GM12865 (cell line): ENCODE results near the gene GCSAML.

ENCODE experiments used
- DNase-seq: peaks from one replicate; pipeline ENCODE4 v3.0.0; 2010; ENCODE audit warnings: low read depth
- H3K4me3 ChIP-seq: 2 replicates; pipeline ENCODE4 v1.5.1; 2011; ENCODE audit warnings: mild to moderate bottlenecking, low read depth, low read length, control low read depth
- TF ChIP-seq, protein P1 (sequence below): IDR thresholded peaks from 2 replicates; pipeline ENCODE4 v1.5.1; 2011; ENCODE audit warnings: low read length, control low read depth, low read depth, inconsistent platforms; ENCODE audit not compliant: insufficient read depth; ENCODE audit errors: missing control alignments

Gene GCSAML

GRCh38 chr1:247529771-247530355 lies 19.1 kb upstream of the GCSAML start:
- H3K4me3 ChIP-seq, result no peak overlapping the region
- DNase-seq, result no peak
- TF ChIP-seq, protein P1, sequence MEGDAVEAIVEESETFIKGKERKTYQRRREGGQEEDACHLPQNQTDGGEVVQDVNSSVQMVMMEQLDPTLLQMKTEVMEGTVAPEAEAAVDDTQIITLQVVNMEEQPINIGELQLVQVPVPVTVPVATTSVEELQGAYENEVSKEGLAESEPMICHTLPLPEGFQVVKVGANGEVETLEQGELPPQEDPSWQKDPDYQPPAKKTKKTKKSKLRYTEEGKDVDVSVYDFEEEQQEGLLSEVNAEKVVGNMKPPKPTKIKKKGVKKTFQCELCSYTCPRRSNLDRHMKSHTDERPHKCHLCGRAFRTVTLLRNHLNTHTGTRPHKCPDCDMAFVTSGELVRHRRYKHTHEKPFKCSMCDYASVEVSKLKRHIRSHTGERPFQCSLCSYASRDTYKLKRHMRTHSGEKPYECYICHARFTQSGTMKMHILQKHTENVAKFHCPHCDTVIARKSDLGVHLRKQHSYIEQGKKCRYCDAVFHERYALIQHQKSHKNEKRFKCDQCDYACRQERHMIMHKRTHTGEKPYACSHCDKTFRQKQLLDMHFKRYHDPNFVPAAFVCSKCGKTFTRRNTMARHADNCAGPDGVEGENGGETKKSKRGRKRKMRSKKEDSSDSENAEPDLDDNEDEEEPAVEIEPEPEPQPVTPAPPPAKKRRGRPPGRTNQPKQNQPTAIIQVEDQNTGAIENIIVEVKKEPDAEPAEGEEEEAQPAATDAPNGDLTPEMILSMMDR, result no peak

DNA sequence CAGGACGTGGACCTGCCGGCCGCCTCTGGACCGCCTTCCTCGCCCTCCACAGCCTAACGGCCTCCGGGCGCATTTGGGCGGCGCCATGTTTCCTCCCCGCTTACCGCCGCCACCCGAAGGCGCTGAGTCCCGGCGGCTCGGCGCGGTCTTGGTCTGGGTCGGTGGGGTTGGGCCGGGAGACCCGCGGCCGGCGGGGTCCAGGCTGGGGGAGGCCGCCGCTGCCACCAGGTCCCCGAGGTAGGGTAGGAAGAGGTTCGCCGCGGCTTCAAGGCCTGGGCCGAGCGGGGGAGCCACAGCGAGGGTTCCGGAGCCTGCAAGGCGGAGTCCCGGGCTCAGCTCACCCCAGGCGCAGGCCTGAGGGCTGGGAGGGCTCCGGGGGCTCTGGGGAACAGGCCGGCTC lies 18.1 kb upstream of the GCSAML start:
- no peak for DNase-seq
- TF ChIP-seq, protein P1, result no peak
- H3K4me3 ChIP-seq, result no peak overlapping the region

DNA sequence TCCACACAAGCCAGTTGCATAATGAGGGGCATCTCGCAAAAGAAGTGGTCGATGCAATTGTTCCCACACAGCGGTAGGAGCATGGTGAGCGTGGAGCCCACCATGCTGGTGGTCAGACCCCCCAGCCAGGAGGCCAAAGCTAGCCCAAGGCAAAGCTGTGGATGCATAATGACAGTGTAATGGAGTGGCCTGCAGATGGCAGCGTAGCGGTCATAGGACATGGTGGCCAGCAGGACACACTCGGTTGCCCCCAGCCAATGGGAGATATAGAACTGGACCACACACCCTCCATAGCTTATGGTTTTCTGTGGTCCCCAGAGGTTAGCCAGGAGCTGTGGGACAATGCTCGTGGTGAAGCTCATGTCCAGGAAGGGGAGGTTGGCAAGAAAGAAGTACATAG lies 17.0 kb upstream of the GCSAML start:
- DNase-seq, result no peak
- H3K4me3 ChIP-seq, result no peak overlapping the region
- TF ChIP-seq, protein P1, result no peak

DNA sequence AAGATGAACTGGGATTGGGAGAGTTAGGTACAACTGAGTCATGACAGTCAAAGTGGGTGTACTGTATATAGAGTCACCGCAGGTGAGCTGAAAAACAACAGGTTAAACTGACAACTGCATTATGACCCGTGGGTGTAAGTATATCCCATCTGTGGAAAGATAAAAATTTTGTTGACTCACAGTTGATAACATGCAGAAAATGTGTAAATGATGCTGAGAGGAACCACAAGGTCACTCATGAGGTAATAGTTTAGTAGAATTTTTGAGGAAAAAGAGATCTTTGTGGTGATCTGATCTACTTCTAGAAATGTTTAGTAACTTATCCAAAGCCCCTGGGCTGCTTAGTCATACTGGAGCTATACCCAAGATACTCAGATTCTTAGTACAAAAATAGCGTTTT lies 13.5 kb upstream of the GCSAML start:
- TF ChIP-seq, protein P1, result no peak
- DNase-seq, result no peak
- H3K4me3 ChIP-seq, result no peak overlapping the region

DNA sequence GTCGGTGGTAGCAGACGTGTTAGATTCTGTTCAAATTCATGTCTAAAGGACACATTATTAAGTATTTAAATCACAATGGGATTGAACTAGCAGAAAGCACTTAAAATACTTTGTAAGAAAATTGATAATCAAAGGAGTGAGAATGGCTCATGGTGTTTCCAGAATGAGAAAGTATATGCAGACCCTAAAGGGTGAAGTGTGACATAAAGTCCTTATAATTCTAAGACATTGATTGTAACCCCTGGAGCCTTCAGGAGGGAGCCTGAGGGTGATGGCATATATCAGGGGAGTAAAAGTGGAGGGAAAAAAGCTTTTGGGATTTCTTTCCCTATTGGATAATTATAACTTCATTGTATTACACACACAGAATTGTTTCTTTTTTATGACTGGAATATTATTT lies 12.6 kb upstream of the GCSAML start, which contains the start of gene OR2C3:
OR2C3 (minus strand) TSS at position 101 of the 400 bp plus-strand sequence. CDS start 3,929 bp downstream, outside the sequence.
- H3K4me3 ChIP-seq, result no peak within 1 kb of the TSS
- no peak for DNase-seq
- TF ChIP-seq, protein P1, result no peak

DNA sequence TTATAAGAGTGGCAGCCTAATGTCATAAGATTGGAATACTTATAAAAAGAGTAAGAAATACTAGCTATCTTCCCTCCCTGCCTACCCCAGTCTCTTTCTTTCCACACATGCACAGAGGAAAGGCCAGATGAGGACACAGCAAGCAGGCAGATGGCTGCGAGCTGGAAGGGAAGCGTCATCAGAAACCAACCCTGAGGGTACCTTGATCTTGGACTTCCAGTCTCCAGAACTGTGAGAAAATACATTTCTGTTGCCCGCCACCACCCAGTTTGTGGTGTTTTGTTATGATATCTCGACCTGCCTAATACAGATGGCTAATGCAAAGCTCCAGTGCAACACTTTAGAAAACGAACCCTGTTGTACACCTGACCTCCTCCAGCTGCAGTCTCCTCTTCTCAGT lies 10.4 kb upstream of the GCSAML start:
- H3K4me3 ChIP-seq, result no peak overlapping the region
- DNase-seq, result no peak
- TF ChIP-seq, protein P1, result no peak

DNA sequence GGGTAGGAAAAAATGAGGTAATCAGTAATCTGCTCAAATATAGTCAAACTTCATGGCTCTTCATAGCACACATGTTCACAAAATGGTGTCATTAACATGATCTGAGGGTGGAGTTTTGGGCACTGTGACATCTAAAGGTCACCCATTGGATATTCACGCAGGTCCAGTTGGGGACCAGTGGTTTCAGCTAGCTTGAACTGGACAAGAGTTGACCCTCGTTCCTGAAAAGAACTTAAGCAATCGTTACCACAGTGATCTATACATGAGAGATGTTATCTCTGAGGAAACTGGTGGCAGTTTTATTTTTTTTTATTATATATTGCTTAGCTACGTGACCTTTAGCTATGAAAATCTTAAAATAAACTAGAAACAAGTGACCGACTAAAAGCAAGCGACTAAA lies 9.7 kb upstream of the GCSAML start:
- DNase-seq, result no peak
- TF ChIP-seq, protein P1, result no peak
- H3K4me3 ChIP-seq, result no peak overlapping the region
